ENCODE measurements around the gene TMF1. TPM values are rescaled to one million over a fixed set of nuclear protein-coding genes. Genes with fewer than 3 reads are reported as not detected.

The TMF1 gene
- total and polyA plus RNA-seq, 2 of the 8 experiments (the other 6 are each of a cell fraction or from before 2014, with no cell fraction given) = 1.4 to 18.3 TPM

DNA sequence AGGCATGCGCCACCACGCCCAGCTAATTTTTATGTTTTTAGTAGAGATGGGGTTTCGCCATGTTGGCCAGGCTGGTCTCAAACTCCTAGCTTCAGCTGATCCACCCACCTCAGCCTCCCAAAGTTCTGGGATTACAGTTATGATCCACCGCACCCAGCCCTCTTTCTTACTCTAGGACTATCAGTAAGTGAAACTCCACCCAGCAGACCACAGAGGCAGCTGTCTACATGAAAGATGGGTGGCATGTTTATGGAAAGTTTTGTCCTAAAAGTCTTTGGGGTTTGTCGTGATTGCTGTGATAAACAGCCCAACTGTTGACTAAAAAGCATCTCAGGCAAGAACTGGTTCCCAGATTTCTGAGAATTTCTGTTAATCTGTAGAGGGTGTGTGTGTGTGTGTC, 43.5 kb upstream of the TMF1 start (continued):
- TF ChIP-seq, protein P1, sequence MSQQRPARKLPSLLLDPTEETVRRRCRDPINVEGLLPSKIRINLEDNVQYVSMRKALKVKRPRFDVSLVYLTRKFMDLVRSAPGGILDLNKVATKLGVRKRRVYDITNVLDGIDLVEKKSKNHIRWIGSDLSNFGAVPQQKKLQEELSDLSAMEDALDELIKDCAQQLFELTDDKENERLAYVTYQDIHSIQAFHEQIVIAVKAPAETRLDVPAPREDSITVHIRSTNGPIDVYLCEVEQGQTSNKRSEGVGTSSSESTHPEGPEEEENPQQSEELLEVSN (IDR thresholded peaks at IDR 0.05) = no peak
- TF ChIP-seq CREB1 (IDR thresholded peaks at IDR 0.05) (no peak), EP300 (IDR thresholded peaks at IDR 0.05; ENCODE audit: borderline replicate concordance in 1 of 2, low read depth in 2 of 2, low read length in 2 of 2) (no peak), BACH1 (IDR thresholded peaks at IDR 0.05; ENCODE audit: low read length) (no peak), ZNF274 (IDR thresholded peaks at IDR 0.05; ENCODE audit: borderline replicate concordance, extremely low read depth, low read length) (no peak), SIN3A (conservative IDR thresholded peaks at IDR 0.05 in 1 of 2, IDR thresholded peaks at IDR 0.05 in 1 of 2; ENCODE audit: low read depth in 1 of 2, low read length in 2 of 2) (no peak)
- TF ChIP-seq, protein P2, sequence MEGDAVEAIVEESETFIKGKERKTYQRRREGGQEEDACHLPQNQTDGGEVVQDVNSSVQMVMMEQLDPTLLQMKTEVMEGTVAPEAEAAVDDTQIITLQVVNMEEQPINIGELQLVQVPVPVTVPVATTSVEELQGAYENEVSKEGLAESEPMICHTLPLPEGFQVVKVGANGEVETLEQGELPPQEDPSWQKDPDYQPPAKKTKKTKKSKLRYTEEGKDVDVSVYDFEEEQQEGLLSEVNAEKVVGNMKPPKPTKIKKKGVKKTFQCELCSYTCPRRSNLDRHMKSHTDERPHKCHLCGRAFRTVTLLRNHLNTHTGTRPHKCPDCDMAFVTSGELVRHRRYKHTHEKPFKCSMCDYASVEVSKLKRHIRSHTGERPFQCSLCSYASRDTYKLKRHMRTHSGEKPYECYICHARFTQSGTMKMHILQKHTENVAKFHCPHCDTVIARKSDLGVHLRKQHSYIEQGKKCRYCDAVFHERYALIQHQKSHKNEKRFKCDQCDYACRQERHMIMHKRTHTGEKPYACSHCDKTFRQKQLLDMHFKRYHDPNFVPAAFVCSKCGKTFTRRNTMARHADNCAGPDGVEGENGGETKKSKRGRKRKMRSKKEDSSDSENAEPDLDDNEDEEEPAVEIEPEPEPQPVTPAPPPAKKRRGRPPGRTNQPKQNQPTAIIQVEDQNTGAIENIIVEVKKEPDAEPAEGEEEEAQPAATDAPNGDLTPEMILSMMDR (IDR thresholded peaks at IDR 0.05; ENCODE audit: control extremely low read depth in 1 of 3, insufficient read depth in 1 of 3, low read depth in 1 of 3, low read length in 3 of 3) = no peak

All from H1 (cell line).